Forelimb muscle (tissue), 1 donor: ENCODE results near the gene IFRD2. TPM values are rescaled to one million over a fixed set of nuclear protein-coding genes. Genes with fewer than 3 reads are reported as not detected.
"Not testable (repeated sequence)": the region's sequence is repeated elsewhere in the genome, so short reads cannot be mapped to it uniquely, and the experiment has no call there.

ENCODE experiments used
- DNase-seq: peaks from one replicate; pipeline ENCODE4 v3.0.0-alpha.2; 2013; ENCODE audit warnings: low read depth
- polyA plus RNA-seq: library from polyadenylated mRNA; unstranded; fragments of 120-200 nt; gene quantifications from one replicate; pipeline ENCODE4 v1.2.1, GENCODE V29; 2013; ENCODE audit not compliant: insufficient read length

IFRD2 gene
- polyA plus RNA-seq, 1 donor = 46.2 TPM

DNA sequence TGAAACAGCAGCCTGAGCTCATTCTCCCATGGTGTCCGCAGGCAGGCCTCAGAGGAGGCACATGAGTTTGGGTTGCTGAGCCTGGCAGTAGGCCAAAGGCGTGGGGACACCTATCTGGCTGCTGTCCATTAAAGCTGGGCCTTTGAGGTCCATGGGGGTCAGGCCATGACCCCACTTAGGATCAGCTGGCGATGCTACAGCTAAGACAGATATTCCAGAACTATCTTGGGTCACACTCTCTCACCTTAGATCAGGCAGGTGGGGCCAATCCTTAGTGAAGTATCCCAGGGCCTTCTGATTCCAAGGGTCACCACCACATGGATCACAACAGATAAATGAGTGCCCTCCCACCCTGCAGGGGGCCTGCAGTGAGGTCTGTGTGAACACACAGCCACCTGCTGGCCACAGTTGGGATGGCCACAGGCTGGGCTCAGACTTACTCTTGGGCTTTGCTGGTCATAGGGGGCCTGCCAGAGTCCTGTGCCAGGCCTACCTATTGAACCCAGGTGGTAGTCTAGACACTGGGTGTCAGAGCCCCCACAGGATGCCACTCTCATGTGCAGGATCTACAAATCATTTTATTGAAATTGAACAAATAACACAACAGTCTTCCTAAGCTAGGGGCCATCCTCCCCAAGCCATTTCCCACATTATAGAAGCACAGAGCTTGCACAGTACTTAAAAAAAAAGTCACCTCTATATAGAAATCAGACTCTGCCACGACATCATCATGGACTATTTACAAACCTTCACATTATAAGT is 32.3 kb upstream of the IFRD2 start:
- DNase-seq = no peak

DNA sequence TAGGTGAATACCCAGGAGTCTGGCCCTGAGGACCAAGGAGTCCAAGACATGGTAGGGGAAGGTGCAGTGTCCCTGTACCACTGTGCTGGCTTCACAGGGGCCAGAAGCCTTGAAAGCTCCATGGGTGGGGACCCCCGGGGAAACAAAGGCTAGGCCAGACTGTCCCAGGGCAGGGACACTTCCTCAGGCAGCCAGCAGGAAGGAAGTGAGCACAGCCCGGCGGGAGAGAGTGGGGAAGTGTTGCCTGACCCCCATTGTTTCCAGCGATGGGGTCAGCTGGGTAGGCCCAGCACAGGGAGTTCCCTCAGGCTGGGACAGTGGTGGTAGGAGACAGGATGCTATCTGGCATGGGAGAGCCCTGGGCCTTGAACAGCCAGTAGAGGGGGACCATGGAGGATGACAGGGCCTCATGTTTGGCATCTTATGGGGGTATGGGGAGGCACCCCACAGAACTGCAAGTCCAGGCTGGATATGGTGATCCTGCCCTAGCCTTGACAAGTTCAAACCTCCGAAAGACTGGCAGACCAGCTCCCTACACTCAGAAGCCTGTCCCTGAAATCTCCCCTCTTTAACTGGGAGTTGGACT is 31.5 kb upstream of the IFRD2 start:
- DNase-seq = no peak

DNA sequence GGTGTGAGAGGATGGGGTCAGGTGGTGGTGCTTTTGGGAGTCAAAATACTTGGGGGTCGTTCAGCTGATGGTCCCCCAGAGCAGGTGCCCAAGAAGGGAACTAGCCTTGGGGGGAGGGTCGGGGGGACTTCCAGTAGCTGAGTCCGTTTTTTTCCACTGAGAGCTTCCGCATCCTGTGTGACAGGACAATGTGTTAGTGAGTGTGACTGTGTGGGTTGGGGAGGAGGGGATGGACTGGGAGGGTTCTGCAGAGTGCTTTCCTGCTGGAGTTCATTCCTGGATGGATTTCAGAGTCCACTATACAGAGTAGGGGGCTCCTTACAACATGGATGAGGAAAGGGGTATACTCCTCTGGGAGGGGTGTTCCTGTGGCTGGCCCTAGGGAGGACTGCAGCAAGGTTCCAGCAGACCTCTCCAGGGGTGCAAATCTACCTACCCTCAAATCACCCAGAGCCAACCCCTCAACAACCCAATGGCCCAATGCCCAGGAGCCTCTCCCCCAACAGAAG is 30.9 kb upstream of the IFRD2 start:
- no peak for DNase-seq

DNA sequence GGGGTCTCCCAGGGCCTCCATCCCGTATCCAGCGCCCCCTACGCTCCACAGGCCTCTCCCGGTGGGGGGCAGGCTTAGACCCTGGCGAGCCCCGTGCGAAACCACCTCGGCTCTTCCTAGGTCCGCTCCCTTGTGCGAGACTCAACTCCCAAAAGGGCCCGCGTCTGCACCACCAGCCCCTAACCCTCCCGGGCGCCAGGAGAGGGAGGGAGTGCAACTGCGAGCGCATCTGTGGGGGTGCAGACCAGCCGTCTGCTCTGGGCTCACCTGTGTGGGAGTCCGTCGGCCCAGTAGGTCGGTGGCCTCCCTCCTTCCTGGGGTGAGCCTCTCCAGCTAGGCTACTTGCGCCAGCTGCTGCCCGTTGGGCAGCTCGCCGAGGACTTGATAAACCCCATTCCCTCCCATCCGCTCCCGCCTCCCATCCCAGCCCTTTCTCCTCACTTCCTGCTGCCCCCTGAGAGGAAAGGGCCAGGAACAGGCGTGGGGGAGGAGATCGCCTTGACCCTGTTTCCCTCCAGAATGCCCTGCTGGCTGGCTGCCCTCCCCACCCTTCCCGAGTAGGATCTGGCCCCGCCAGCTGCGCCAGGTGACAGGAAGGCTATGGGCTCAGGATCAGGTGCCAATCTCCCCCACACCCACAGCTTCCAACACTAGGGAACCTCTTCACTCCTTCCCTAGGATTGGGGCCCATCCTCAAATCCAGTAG is 30.3 kb upstream of the IFRD2 start, which contains the start of gene HYAL2:
Gene HYAL2 (minus strand): TSS at position 360 of the 706 bp plus-strand sequence. CDS start 2,256 bp downstream, outside the sequence.
- no peak for DNase-seq

DNA sequence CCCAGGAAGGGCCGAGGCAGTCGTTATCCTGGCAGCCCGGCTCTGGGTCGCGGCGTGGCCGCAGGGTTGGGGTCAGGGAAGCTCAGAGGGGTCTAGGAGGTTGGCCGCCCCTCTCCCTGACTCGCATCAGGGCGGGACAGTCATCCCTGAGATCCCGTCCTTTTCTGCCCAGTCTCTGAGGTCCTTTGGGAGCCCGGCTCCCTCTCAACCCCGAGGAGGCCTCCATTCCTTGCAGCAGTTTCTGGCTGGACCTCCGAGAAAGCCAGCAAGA is 29.8 kb upstream of the IFRD2 start:
- no peak for DNase-seq

DNA sequence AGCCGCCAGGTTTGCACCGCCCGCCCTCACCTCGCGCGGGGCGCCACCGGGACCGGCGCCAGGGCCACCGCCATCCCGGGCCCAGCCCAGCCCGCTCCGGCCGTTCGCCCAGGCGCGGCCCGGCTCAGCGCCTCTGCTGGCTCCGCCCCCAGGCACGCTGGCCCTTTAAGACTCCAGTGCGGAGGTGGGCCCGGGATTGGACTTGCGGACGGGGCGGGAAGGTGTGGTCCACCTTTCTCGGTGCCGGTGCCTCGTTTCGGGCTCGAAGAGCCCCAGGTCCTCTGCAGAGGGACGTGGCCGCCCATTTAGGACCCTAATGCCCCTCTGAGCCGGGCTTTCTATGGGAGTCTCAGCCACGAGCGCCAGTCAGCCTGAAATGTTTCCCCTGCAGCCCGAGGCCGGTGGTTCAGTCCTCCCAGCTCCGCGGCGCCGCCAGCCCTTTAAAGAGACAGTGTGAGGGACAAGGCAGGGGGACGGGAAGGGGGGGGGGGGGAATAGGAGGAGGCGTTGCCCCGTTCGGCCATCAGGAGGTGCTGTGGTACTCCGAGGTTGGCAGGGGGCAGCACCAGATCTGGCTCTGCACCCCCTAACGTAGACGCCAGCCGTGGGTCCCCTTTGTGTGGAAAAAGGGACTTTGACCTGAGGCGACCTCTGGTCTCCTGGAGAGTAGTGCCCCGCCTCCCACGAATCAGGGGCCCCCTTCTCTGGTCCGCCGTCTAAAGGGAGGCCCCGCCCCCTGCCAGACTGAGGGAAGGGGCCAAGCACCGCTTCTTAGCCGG is 29.3 kb upstream of the IFRD2 start:
- no peak for DNase-seq

DNA sequence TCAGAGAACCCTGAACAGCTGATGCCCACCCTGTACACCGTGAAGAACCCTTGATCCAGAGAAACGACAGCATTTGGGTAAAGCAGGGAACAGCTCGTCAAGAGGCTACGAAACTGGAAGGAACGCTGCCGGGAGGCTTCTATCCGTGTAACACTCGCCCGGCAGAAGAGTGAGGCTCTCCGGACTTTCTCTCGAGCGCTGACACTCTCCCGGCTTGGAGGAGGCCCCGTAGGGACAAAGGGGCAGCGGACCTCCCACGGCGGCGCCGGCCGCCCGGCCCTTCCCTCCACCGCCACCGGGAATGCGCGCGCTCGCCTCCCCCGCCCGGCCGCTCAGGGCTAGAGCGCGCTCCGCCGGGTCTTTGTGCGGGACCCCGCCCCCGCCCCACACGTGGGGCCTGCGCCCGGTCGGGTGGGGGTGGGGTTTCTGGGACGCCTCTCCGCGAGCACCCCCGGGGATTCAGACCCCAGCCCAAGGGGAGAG is 28.7 kb upstream of the IFRD2 start:
- DNase-seq = no peak

DNA sequence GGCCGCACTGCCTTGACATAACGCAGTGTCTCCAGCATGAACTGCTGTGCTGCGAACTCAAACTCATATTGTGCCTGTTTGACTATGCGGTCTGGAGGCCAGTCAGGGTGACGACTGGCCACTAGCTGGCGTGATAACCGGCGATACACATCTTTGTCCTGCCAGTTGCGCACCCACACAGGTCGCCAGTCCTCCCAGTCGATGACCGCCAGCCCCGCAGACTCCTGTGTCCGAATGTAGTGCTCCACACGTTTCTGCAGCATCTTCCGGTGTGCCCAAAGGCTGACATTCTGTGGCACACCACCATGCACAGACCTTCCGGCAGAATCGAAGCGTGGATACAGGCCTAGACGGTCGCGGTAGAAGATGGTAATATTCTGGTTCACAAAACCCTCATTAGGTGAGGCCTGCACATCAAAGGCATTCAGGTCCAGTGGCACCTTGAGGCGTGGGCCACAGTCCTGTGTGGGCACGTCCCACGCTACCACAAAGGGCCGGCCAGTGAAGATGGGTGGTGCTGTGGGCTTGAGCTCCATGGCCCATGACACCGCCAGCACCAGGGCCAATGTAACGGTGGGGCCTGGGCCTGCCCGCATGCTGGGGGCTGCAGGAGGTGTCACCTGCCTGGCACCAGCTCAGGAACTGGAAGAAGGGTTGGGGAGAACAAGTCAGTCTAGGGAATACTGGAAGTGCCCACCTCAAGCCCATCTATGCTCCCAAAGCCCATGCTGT is 27.8 kb upstream of the IFRD2 start:
- DNase-seq = no peak

DNA sequence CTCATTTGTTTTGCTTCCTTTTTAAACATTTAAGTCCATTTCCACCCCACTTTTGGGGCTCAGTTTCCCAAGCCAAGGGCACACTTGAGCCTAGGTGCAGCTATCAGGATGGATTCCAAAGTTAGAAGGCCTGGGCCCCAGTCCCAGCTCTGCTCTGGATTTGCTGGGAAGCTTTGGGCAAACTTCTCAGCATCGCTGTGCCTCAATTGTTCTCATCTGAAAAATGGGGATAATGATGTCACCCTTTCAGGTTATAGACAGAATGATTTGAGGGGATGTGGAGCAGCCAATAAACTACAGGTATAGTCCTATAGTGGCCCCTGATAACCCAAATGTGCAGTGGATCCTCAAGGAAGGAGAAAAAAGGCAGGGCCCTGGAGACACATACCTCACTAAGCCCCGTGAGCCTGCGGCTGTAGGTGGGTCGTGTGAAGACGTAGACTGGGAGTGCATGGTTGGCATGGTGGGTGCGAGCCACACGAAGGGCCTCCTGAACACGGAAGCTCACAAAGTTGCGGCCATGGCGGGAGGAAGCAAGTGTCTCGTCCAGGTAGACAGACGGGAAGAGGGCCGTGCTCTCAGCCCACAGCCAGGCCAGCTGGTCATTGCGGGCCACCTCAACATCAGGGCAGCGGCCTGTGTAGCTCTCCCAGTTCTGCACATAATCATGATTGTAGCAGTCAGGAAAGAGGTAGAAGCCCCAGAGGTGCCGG is 27.1 kb upstream of the IFRD2 start:
- no peak for DNase-seq

DNA sequence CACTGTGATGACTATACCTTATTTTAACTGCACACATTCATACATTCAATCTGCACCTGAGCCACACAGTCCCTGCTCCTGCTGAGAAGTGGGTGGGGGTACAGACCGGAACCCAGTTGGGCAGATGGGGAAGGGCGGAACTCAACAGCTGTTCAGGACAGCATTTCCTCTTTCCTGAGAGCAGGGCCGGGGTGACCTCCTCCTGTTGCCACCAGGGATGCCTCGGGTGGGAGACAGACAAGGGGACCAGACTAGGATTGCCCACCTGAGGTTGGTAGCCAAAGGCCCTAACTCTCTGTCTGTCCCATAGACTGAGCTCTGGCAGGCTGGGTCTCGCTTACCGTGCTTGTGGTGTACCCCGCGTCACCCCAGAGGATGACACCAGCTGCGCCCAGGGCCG is 26.4 kb upstream of the IFRD2 start:
- DNase-seq = no peak

DNA sequence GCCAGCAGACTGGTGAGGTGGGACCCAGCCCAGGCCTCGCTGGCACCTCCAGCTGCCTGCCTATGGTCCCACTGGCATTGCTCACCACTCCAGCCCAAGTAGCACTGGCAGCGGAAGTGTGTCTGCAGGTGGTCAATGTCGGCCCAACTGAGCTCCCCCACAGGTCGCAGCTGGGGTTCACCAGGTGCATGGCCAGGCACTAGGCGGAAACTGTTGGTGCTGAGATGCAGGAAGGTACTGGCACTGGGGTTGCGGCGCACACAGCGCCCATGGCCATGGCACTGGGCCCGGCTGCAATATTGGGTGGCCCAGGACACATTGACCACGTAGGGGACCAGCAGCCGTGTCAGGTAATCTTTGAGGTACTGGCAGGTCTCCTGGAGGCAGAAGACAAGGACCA is 25.9 kb upstream of the IFRD2 start:
- DNase-seq = no peak

DNA sequence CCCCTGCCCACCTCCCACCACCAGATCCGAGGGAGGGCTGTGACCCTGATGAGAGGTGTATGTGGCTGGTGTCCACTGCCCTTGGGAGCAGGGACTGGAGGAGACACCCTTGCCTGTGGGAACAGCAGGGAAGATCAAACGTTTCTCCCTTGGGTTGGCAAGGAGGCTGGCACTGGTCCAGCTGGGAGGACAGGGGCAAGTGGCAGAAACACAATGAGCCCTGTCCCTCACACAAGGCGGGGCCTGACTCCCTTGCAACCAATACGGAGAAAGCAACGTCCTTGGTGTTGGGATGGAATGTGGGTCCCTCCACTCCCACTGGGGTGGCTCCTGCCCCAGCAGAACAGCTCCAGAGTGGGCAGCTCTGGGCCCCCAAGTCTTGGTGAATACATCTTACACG is 25.1 kb upstream of the IFRD2 start:
- DNase-seq = no peak

DNA sequence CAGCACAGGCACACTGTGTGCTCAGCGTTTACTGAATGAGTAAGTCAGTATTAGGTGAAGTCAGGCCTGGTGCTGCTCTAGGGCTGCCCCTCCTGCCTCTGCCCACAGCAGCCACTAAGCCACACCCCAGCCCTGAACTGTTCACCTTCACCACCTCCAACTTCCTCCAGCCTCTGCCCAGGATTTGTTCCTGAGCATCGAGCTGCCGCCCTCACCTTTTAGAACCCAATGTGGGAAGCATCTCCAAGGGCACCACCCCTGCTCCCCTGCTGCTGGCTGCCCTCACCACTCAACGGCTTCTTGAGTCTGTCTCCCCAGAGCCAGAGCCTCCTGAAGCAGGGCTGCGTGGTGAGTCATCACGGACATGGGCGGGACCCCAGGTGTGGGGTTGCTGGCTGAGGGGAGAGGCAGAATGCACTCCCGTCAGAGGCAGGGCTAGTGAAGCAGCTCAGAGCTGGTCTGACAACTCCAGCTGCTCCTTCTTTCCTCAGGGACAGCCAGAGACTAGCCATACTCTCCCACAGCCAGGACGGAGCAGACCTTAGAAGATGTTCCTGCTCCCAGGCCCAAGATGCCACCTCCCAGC is 24.5 kb upstream of the IFRD2 start:
- DNase-seq = no peak

DNA sequence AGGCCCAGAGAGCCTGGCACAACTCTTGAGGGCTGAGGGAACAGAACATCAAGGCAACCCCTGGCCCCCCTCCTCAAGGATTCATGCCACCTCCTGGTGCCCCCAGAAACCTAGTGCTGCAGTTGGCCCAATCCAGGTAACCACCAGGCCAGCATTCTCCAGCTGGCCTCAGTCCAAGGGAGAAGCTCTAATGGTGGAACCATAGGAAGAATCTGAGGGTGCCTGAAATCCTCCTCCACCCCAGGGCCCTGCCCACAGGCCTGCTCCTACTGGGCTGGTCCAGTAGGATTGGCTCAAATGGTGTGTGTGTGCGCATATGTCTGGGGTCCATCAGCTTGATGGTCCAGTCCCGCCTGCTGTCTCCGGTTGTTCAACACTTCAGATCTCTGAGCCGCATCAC is 22.6 kb upstream of the IFRD2 start:
- no peak for DNase-seq

DNA sequence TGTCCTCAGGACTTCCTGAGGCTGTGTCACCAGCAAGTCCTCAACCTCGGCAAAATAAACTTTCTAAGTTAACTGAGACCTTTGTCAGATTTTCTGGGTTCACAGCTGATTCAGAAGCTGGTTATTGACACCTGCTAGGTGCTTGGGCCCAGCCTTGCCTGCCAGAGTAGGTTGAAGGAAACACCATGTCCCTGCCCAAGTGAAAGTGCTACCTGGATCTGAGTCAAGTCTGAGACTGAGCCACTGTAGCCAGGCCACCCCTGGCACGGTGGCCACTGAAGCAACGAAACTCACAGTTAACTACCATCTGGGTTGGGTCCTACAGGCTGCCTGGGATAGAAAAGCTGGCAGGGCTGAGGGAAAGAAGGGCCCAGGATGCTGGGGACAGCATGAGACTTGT is 22.1 kb upstream of the IFRD2 start:
- no peak for DNase-seq

DNA sequence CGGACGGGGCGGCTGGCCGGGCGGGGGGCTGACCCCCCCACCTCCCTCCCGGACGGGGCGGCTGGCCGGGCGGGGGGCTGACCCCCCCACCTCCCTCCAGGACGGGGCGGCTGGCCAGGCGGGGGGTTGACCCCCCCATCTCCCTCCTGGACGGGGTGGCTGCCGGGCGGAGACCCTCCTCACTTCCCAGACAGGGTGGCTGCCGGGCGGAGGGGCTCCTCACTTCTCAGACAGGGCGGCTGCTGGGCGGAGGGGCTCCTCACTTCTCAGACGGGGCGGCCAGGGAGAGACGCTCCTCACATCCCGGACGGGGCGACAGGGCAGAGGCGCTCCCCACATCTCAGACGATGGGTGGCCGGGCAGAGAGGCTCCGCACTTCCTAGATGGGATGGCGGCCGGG is 19.8 kb upstream of the IFRD2 start:
- DNase-seq = not testable (repeated sequence)

DNA sequence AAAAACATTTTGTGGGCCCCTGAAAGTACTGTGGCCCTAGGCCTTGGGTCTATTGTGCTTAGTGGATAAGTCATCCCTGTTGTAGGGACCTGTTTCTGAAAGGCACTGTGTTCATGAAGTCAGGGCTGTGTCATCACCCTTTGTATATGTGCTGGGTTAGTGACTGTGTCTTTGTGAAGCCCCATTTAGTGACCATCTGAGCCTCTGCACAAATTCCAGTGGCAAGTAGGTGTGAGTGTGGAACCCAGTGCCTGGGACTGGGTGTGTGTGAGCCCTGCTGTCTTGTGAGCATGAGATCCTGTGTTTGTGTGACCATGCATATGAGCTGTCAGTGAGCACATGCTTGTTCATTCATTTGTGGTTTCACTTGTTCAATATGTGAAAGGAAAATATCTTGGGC is 12.4 kb upstream of the IFRD2 start:
- no peak for DNase-seq

DNA sequence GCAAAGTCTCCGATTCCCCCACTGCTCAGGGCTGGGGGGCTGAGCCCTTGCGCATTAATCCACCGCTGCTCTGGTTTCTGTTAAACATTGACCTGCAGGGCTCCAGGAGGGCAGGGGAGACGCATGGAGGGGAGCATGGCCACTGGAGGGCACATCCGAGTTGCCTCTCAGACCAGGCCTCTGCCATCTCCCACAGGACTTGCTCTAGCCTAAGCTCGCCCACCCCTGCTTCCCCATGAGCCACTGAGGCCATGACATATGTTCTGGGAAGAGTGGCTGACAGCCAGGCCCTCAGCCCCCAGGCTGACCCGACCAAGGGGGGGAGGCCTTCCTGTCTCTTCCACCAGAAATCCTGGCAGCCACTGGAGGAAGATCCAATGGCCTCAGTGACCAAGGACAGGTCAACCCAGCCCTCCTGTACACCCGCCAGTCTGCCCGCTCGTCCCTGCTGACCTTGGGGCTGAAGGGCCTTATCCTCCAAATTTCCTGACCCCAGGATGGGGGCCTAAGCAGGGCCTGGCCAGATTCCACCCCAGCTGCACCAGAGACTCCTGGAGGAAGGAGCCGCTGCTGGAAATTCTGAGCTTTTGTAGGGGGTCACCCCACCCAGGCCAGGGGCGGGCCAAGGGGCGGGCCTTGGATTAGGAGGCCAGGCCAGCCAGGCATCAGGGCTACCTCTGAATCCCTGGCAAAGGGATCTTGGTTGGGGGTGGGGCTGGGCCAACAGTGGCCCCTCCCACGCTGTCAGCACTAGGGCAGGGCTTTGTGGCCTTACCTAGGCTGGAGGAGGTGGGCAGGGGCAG is 11.0 kb upstream of the IFRD2 start, which contains the start of gene HYAL1:
Gene HYAL1 (minus strand): TSS at position 562 of the 803 bp plus-strand sequence. CDS start 618 bp downstream, outside the sequence.
- DNase-seq = no peak
